Retinal pigment epithelial cell (primary cell): ENCODE measurements around the gene SMAD9.

ENCODE experiments used
- DNase-seq: peaks from one replicate; pipeline ENCODE4 v3.0.0-alpha.2; 2010; ENCODE audit warnings: low read depth
- H3K4me3 ChIP-seq: 2 replicates; pipeline ENCODE4 v1.5.1; 2011; ENCODE audit warnings: mild to moderate bottlenecking, low read length, control low read depth, moderate library complexity
- CTCF ChIP-seq: conservative IDR thresholded peaks from 2 replicates; pipeline ENCODE4 v1.5.1; 2011; ENCODE audit warnings: low read depth, low read length, control low read depth, inconsistent platforms

SMAD9 gene

GRCh38 chr13:36807616-36808015 is 112.4 kb downstream of the SMAD9 start:
- DNase-seq = peak; percentile 54
- no peak for TF ChIP-seq CTCF
- no peak overlapping the region for H3K4me3 ChIP-seq

- no peak for TF ChIP-seq CTCF
- DNase-seq = no peak
- no peak overlapping the region for H3K4me3 ChIP-seq
These were observed 113.9 kb downstream of the SMAD9 start for GRCh38 chr13:36806102-36806501.

- DNase-seq = no peak
- TF ChIP-seq CTCF = no peak
- no peak overlapping the region for H3K4me3 ChIP-seq
These were observed 115.5 kb downstream of the SMAD9 start for GRCh38 chr13:36804588-36804987.

- H3K4me3 ChIP-seq = no peak overlapping the region
- no peak for DNase-seq
- no peak for TF ChIP-seq CTCF
These were observed 119.0 kb downstream of the SMAD9 start for GRCh38 chr13:36801035-36801434.

- no peak for TF ChIP-seq CTCF
- no peak overlapping the region for H3K4me3 ChIP-seq
- no peak for DNase-seq
These were observed 124.0 kb downstream of the SMAD9 start for GRCh38 chr13:36796052-36796451.

- TF ChIP-seq CTCF = no peak
- H3K4me3 ChIP-seq = no peak overlapping the region
- DNase-seq = no peak
These were observed 124.6 kb downstream of the SMAD9 start for GRCh38 chr13:36795463-36795862.
